Cerebellar cortex (tissue), 1 donor: ENCODE results near the gene CMTM2.
A peak's percentile ranks its signal among the peaks of the same experiment; 100 is the strongest.
"Not testable (repeated sequence)": the region's sequence is repeated elsewhere in the genome, so short reads cannot be mapped to it uniquely, and the experiment has no call there.

ENCODE experiments used
- DNase-seq: peaks from one replicate; pipeline ENCODE4 v3.0.0-alpha.2; 2015; ENCODE audit warnings: low spot score

The CMTM2 gene

DNA sequence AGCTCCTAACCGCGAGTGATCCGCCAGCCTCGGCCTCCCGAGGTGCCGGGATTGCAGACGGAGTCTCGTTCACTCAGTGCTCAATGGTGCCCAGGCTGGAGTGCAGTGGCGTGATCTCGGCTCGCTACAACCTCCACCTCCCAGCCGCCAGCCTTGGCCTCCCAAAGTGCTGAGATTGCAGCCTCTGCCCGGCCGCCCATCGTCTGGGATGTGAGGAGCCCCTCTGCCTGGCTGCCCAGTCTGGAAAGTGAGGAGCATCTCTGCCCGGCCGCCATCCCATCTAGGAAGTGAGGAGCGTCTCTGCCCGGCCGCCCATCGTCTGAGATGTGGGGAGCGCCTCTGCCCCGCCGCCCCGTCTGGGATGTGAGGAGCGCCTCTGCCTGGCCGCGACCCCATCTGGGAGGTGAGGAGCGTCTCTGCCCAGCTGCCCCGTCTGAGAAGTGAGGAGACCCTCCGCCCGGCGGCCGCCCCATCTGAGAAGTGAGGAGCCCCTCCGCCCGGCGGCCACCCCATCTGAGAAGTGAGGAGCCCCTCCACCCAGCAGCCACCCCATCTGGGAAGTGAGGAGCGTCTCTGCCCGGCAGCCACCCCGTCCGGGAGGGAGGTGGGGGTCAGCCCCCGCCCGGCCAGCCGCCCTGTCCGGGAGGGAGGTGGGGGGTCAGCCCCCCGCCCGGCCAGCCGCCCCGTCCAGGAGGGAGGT, 51.4 kb downstream of the CMTM2 start:
- not testable (repeated sequence) for DNase-seq

DNA sequence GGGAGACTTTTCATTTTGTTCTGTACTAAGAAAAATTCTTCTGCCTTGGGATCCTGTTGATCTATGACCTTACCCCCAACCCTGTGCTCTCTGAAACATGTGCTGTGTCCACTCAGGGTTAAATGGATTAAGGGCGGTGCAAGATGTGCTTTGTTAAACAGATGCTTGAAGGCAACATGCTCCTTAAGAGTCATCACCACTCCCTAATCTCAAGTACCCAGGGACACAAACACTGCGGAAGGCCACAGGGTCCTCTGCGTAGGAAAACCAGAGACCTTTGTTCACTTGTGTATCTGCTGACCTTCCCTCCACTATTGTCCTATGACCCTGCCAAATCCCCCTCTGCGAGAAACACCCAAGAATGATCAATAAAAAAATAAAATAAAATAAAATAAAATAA, 52.3 kb downstream of the CMTM2 start:
- not testable (repeated sequence) for DNase-seq

DNA sequence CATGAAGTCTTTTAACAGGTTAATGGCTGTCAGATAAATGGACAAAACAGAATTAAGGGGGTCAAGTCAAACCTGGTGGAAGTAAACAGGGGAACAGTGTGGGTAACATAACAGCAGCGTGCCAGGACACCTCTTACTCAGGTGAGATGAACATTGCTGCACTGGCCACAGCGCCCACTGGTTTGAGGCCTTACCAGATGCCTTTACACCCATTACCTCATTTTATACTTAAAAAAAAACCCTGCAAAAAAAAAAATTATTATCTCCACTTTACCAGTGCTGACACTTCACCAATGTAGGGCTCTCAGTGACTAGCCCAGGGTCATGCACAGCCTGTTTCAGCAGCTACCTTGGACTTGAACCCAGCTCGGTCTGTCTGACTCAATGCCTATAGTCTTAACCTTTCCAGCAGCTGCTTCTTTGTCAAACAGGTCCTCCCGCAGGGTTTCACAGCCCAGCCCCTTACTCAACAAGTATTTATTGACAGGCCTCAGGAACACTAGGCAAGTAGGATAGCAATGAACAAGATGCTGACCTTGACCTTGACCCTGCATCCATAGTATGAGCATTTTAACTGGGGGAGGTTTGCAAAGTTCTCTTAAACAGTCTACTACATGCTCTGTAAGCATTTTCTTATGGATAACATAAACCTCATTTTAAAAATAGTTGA, 55.4 kb downstream of the CMTM2 start:
- no peak for DNase-seq

DNA sequence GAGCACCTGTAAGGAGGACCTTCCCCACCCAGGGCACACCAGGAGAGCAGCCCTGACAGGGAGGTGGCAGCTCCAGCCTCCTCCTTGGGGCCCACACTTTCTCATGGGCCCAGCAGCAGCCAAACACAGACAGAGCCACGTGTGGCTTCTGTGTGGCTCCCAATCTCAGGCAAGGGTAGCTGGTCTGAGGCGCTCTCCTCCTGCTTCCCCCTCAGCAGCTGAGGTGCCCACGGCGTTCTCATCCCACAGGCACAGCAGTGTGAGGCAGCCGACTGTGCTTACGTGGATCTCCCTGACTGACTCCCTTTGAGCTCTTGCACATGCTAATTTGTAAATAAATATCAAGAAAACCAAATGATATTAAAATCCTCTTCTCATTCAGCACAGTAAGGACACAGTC, 56.1 kb downstream of the CMTM2 start:
- no peak for DNase-seq

DNA sequence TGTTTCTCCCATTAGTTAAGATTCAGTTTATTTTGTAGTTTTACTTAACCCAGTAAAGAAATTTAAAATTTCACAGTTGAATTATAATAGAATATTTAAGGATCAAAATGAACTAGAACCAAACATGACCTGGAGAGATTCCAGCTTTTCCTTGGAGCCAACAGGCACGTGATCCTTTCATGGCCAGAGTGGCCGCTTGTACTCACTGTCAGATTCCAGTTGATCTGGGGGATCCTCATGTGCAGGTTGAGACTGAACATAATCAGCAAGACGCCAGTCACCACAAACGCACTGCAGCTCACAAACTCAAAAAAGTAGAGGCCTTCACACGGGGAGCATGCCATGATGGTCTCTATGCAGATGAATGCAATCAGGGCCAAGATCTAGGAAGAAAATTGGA, 56.9 kb downstream of the CMTM2 start:
- DNase-seq = peak; percentile 15

DNA sequence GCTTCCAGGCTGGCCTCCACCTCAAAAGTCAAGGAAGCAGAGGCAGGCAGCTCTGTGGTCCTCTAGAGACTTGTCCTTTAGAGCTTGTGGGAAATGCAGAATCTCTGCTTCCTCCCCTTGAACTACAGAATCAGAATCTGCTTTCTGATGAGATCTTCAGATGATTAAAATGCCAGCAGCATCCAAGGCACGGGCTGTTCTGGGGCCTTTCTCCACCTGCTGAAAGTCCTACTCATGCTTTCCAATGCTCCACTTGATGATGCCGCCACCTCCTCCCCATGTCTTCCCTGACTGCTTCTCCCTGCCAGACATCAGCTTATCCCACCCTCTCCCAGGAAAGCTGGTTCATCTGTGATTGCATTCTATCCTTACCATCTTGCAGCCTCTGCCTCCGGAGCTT, 58.5 kb downstream of the CMTM2 start:
- no peak for DNase-seq
